HL-60 (cell line): ENCODE data around the gene LILRB4.

ENCODE experiments used
- GABPA ChIP-seq: IDR thresholded peaks from 2 replicates; pipeline ENCODE4 v1.6.1; 2012; ENCODE audit warnings: low read depth
- POLR2AphosphoS5 ChIP-seq: IDR thresholded peaks from 2 replicates; pipeline ENCODE4 v1.6.1; 2012; ENCODE audit warnings: low read depth
- TF ChIP-seq, protein P1 (sequence below): IDR thresholded peaks from one replicate; pipeline ENCODE4 v1.5.1; 2011; ENCODE audit warnings: low read length, control low read depth, inconsistent platforms; ENCODE audit not compliant: insufficient read depth

DNA sequence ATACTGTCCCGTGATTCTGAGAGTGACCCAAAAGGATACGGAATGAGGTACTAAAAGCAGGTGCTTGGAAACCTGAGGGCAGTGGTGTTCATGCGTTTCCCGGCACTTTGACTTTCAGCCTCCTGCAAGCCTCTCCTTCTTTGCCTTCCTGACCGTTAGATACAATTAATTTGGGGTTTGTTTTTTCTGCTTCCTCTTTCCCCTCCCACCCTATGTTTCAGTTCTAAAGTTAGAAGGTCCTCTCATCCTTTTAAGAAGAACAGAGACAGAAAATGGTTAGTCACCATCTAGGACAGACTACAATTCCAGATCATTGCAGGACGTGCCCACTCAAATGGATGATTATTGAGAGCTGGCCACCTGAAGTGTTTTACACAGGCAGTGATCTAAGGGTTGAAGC, 1.8 kb upstream of the LILRB4 start:
- no peak for TF ChIP-seq POLR2AphosphoS5
- TF ChIP-seq, protein P1, sequence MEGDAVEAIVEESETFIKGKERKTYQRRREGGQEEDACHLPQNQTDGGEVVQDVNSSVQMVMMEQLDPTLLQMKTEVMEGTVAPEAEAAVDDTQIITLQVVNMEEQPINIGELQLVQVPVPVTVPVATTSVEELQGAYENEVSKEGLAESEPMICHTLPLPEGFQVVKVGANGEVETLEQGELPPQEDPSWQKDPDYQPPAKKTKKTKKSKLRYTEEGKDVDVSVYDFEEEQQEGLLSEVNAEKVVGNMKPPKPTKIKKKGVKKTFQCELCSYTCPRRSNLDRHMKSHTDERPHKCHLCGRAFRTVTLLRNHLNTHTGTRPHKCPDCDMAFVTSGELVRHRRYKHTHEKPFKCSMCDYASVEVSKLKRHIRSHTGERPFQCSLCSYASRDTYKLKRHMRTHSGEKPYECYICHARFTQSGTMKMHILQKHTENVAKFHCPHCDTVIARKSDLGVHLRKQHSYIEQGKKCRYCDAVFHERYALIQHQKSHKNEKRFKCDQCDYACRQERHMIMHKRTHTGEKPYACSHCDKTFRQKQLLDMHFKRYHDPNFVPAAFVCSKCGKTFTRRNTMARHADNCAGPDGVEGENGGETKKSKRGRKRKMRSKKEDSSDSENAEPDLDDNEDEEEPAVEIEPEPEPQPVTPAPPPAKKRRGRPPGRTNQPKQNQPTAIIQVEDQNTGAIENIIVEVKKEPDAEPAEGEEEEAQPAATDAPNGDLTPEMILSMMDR: no peak
- no peak for TF ChIP-seq GABPA
